Measurements from ENCODE around the gene RRM2. TPM values are rescaled to one million over a fixed set of nuclear protein-coding genes. Genes with fewer than 3 reads are reported as not detected.

RRM2 gene
- total and polyA plus RNA-seq, 10 donors = 2.3 to 39.2 (median 13.5) TPM

- DNase-seq = peak; percentile 67
- intact Hi-C loops (cut with DNase I; ENCODE audit: low total_unique reads) = no loop called here
- 84 to 88% (median 86%) methylated on average over 17 to 18 of the region's 18 CpGs for WGBS, 5 donors
Measured at GRCh38 chr2:10163498-10164486, 41.3 kb downstream of the RRM2 start.

GRCh38 chr2:10164601-10165000 lies 42.1 kb downstream of the RRM2 start:
- Histone ChIP-seq H3K4me3 (no peak overlapping the region), H3K36me3 (peaks cover 0 to 62% (median 0%) of the 10 kb centered on the region in 6 donors), H3K27ac (no peak overlapping the region), H3K27me3 (replicated peaks in 1 of 7) (no peaks in the 10 kb centered on the region), H3K9me3 (no peaks in the 10 kb centered on the region), H3K4me1 (peaks cover 0 to 14% (median 0%) of the 10 kb centered on the region in 6 donors)
- peak; percentile 47 for DNase-seq
- intact Hi-C loops (cut with DNase I; ENCODE audit: low total_unique reads) = no loop called here
- 86 to 96% (median 89%) methylated on average over 8 of the region's 8 CpGs for WGBS, 5 donors
- TF ChIP-seq POLR2AphosphoS5 (IDR thresholded peaks at IDR 0.05) (no peak), POLR2A (IDR thresholded peaks at IDR 0.05) (no peak), CTCF (IDR thresholded peaks at IDR 0.05 in 8 of 11, conservative IDR thresholded peaks at IDR 0.05 in 3 of 11) (no peak)

More at GRCh38 chr2:10163498-10164486, 41.3 kb downstream of the RRM2 start:
- no peak overlapping the region for H3K27ac ChIP-seq
- peaks cover 0 to 14% (median 0%) of the 10 kb centered on the region in 6 donors for H3K4me1 ChIP-seq
- H3K4me3 ChIP-seq = no peak overlapping the region
- TF ChIP-seq CTCF (IDR thresholded peaks at IDR 0.05 in 8 of 11, conservative IDR thresholded peaks at IDR 0.05 in 3 of 11) = no peak
- TF ChIP-seq POLR2AphosphoS5 (IDR thresholded peaks at IDR 0.05) = no peak
- no peak for TF ChIP-seq POLR2A (IDR thresholded peaks at IDR 0.05)
- no peaks in the 10 kb centered on the region for H3K9me3 ChIP-seq
- peaks cover 0 to 59% (median 0%) of the 10 kb centered on the region in 6 donors for H3K36me3 ChIP-seq
- H3K27me3 ChIP-seq (replicated peaks in 1 of 7) = no peaks in the 10 kb centered on the region

- Histone ChIP-seq H3K27ac (no peak overlapping the region), H3K4me3 (no peak overlapping the region), H3K4me1 (peaks cover 0 to 14% (median 0%) of the 10 kb centered on the region in 6 donors), H3K36me3 (peaks cover 0 to 60% (median 0%) of the 10 kb centered on the region in 6 donors), H3K9me3 (no peaks in the 10 kb centered on the region), H3K27me3 (replicated peaks in 1 of 7) (no peaks in the 10 kb centered on the region)
- no peak for TF ChIP-seq POLR2AphosphoS5 (IDR thresholded peaks at IDR 0.05)
- no peak for TF ChIP-seq CTCF (IDR thresholded peaks at IDR 0.05 in 8 of 11, conservative IDR thresholded peaks at IDR 0.05 in 3 of 11)
- no peak for TF ChIP-seq POLR2A (IDR thresholded peaks at IDR 0.05)
- DNase-seq = peak; percentile 32
- intact Hi-C loops (cut with DNase I; ENCODE audit: low total_unique reads) = no loop called here
- 90 to 99% (median 98%) methylated on average over 11 of the region's 11 CpGs for WGBS, 5 donors
Measured at GRCh38 chr2:10165282-10165681, 42.7 kb downstream of the RRM2 start.
